PC-3 (cell line): ENCODE measurements around the gene MAP1B.

Source experiments
- EZH2 ChIP-seq: fragments of 300-600 bp; sonication (generic); IDR thresholded peaks from one replicate; pipeline ENCODE4 v1.6.1; 2017; ENCODE audit warnings: antibody characterized with exemption, mild to moderate bottlenecking, low read length; ENCODE audit not compliant: unreplicated experiment
- EZH2phosphoT487 ChIP-seq: fragments of 300-600 bp; sonication (generic); IDR thresholded peaks from 2 replicates; pipeline ENCODE4 v1.6.1; 2018; ENCODE audit warnings: mild to moderate bottlenecking, antibody characterized with exemption, low read length, borderline replicate concordance
- TF ChIP-seq, protein P1 (sequence below): fragments of 300-600 bp; sonication (generic); conservative IDR thresholded peaks from 2 replicates; pipeline ENCODE4 v1.5.1; 2017; ENCODE audit warnings: antibody characterized with exemption, low read depth, mild to moderate bottlenecking, low read length

DNA sequence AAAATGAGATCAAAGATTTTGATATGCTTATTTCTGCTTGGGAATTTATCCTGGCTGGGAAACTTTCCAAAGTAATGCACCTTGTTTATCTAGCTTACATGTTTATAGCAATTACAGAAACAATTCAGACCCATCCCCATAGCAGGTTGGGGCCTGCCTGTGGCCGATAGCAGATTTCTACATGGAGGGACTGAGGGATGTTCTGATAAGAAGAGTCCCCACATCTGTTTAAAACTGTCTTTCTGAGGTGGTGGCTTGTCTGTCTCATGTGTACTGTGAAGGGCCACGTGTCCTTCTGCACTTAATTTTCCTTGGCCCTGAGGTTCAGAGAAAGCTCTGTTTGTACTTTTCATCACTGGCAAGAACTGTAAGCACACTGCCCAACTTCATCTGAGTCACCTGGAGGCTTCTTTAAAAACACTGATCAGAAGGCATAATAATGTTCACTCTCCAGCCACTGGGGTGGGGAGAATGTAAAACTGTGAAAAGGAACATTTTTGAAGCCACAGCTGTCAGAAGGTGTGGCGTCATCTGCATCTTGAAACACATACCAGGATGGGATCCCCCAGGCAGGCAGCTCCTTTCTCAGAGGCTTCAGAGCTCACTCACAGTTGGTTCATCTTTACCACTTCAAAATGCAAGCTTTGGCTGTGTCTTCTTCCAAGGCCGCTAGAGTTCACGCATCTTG, 80.3 kb downstream of the MAP1B start:
- TF ChIP-seq, protein P1, sequence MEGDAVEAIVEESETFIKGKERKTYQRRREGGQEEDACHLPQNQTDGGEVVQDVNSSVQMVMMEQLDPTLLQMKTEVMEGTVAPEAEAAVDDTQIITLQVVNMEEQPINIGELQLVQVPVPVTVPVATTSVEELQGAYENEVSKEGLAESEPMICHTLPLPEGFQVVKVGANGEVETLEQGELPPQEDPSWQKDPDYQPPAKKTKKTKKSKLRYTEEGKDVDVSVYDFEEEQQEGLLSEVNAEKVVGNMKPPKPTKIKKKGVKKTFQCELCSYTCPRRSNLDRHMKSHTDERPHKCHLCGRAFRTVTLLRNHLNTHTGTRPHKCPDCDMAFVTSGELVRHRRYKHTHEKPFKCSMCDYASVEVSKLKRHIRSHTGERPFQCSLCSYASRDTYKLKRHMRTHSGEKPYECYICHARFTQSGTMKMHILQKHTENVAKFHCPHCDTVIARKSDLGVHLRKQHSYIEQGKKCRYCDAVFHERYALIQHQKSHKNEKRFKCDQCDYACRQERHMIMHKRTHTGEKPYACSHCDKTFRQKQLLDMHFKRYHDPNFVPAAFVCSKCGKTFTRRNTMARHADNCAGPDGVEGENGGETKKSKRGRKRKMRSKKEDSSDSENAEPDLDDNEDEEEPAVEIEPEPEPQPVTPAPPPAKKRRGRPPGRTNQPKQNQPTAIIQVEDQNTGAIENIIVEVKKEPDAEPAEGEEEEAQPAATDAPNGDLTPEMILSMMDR = no peak
- TF ChIP-seq EZH2 (no peak), EZH2phosphoT487 (no peak)
